SJCRH30 (cell line): ENCODE data around the gene COA5. TPM values are rescaled to one million over a fixed set of nuclear protein-coding genes. Genes with fewer than 3 reads are reported as not detected.

Experiments
- DNase-seq, 2 experiments: peaks; one replicate each; pipeline ENCODE4 v3.0.0-alpha.2; 2015 to 2020
- H3K27ac ChIP-seq: fragments of 250-450 bp; sonication (Bioruptor Pico); 2 replicates; pipeline ENCODE4 v1.5.1; 2020; ENCODE audit warnings: mild to moderate bottlenecking, moderate library complexity
- H3K27me3 ChIP-seq: fragments of 250-450 bp; sonication (Bioruptor Pico); 2 replicates; pipeline ENCODE4 v1.5.1; 2020; ENCODE audit warnings: mild to moderate bottlenecking, moderate library complexity
- H3K36me3 ChIP-seq: fragments of 250-450 bp; sonication (Bioruptor Pico); 2 replicates; pipeline ENCODE4 v1.5.1; 2020; ENCODE audit warnings: mild to moderate bottlenecking, moderate library complexity
- H3K4me1 ChIP-seq: fragments of 250-450 bp; sonication (Bioruptor Pico); 2 replicates; pipeline ENCODE4 v1.5.1; 2020; ENCODE audit warnings: mild to moderate bottlenecking, moderate library complexity
- H3K4me3 ChIP-seq: fragments of 250-450 bp; sonication (Bioruptor Pico); 2 replicates; pipeline ENCODE4 v1.5.1; 2020; ENCODE audit warnings: mild to moderate bottlenecking, moderate library complexity
- H3K9me3 ChIP-seq: fragments of 250-450 bp; sonication (Bioruptor Pico); replicated peaks from 2 replicates; pipeline ENCODE4 v1.5.1; 2020; ENCODE audit warnings: mild to moderate bottlenecking, moderate library complexity
- total RNA-seq: library from RNA; depleted of rRNA; stranded (reverse); fragments of >200 nt; shearing (Covaris generic); gene quantifications from 2 replicates; pipeline ENCODE4 v1.2.3, GENCODE V29; 2014; rRNA removed

The COA5 gene
- total RNA-seq, 1 experiment from 2014 or later: 37.6 TPM

GRCh38 chr2:98558852-98559530 lies 49.3 kb downstream of the COA5 start:
- DNase-seq: no peak
- Histone ChIP-seq H3K36me3 (peaks cover 5% of the 10 kb centered on the region; the same call in 1 of the 2 replicates), H3K27me3 (no peaks in the 10 kb centered on the region), H3K4me3 (no peak overlapping the region), H3K27ac (no peak overlapping the region), H3K4me1 (no peaks in the 10 kb centered on the region), H3K9me3 (no peaks in the 10 kb centered on the region)

GRCh38 chr2:98556344-98557033 lies 51.8 kb downstream of the COA5 start:
- Histone ChIP-seq H3K27ac (no peak overlapping the region), H3K36me3 (peaks cover 15% of the 10 kb centered on the region)

GRCh38 chr2:98555696-98556095 lies 52.6 kb downstream of the COA5 start:
- Histone ChIP-seq H3K36me3 (peaks cover 15% of the 10 kb centered on the region), H3K4me3 (no peak overlapping the region), H3K27me3 (no peaks in the 10 kb centered on the region), H3K27ac (no peak overlapping the region), H3K9me3 (no peaks in the 10 kb centered on the region), H3K4me1 (no peaks in the 10 kb centered on the region)
- DNase-seq: no peak

More at GRCh38 chr2:98556344-98557033, 51.8 kb downstream of the COA5 start:
- no peaks in the 10 kb centered on the region for H3K4me1 ChIP-seq
- no peaks in the 10 kb centered on the region for H3K9me3 ChIP-seq
- H3K27me3 ChIP-seq: no peaks in the 10 kb centered on the region
- no peak for DNase-seq
- H3K4me3 ChIP-seq: no peak overlapping the region

DNA sequence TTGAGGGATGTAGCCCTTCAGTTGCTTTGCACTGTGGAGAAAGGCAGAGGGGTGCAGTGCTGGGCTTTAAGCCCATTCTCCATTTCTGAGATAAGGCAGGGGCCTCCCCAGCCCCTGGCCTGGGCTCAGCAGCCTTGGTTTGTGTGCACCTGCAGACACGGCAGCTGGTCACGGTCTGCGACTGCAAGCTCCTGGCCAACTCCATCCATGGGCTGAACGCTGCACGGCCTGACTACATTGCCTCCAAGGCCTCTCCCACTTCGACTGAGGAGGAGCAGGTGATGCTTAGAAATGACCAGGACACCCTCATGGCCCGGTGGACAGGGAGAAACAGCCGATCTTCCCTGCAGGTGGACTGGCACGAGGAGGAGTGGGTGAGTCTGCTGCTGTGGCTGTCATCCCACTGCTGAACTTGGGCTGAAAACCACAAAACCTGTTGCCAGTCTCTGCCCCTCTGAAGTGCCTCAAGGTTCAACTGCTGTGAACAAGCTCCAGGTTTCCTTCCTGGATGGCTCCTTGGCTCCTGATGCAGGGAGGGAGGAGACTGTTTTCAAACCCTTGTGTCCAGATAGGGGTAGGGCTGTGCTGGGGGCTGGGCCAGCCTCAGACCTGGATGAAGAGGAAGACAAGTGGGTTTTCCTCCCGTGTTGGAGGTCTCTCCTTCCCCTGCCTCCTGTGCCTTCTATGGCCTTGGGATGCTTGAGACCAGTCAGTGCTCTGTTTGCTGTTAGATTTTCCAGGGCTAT lies 54.0 kb downstream of the COA5 start:
- Histone ChIP-seq H3K27me3 (no peaks in the 10 kb centered on the region), H3K4me3 (no peak overlapping the region), H3K36me3 (peaks cover 15% of the 10 kb centered on the region), H3K4me1 (no peaks in the 10 kb centered on the region), H3K9me3 (no peaks in the 10 kb centered on the region), H3K27ac (no peak overlapping the region)
- no peak for DNase-seq

DNA sequence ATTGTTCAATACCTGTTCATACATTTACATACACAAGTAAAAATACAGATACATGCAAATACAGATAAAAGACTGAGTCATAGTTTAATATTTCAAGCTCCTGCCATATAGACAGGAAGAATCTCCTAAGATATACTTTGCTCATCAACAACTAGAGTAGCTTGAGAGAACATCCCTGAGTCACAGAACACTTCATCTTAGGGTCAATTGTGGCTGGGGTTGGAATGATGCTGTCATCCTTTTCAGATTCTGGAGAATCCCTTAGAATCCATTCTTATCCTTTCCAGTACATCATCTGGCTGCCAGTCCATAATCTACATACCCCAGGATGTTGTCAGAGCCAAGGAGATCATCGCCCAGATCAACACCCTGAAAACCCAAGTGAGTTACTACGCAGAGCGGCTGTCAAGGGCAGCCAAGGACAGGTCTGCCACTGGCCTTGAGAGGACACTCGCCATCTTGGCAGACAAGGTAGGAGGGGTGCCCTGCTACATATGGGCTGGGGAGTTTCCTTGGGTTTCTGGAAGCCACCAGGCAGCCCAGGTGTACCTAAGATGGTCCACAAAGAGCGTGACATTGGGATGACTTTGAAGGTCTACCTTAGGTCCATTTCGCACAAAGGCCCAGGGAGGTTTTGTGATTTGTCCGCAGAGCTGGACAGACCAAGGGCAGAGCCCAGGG lies 55.7 kb downstream of the COA5 start:
- Histone ChIP-seq H3K4me3 (no peak overlapping the region), H3K9me3 (no peaks in the 10 kb centered on the region), H3K36me3 (peaks cover 10% of the 10 kb centered on the region; the same call in 1 of the 2 replicates), H3K27ac (no peak overlapping the region), H3K27me3 (no peaks in the 10 kb centered on the region), H3K4me1 (no peaks in the 10 kb centered on the region)
- DNase-seq: no peak

- Histone ChIP-seq H3K4me1 (no peaks in the 10 kb centered on the region), H3K9me3 (no peaks in the 10 kb centered on the region), H3K27me3 (no peaks in the 10 kb centered on the region), H3K4me3 (no peak overlapping the region), H3K36me3 (peaks cover 12% of the 10 kb centered on the region; the same call in 1 of the 2 replicates), H3K27ac (no peak overlapping the region)
- DNase-seq: no peak
These were observed 57.0 kb downstream of the COA5 start for GRCh38 chr2:98551316-98551715.

- Histone ChIP-seq H3K36me3 (peaks cover 12% of the 10 kb centered on the region; the same call in 1 of the 2 replicates), H3K4me1 (no peaks in the 10 kb centered on the region), H3K27ac (no peak overlapping the region), H3K27me3 (no peaks in the 10 kb centered on the region), H3K4me3 (no peak overlapping the region), H3K9me3 (no peaks in the 10 kb centered on the region)
- DNase-seq: no peak
These were observed 58.1 kb downstream of the COA5 start for GRCh38 chr2:98550165-98550564.

Other genes with a start within 250 kb of the COA5 start
- 21.4 and 25.0 TPM in 2 replicates for gene INPP4A, start 163.7 kb downstream of the COA5 start, total RNA-seq
- gene UNC50, start 77 bp upstream of the COA5 start, total RNA-seq: 48.5 and 50.7 TPM in 2 replicates
- 0.08 and 0.13 TPM in 2 replicates for gene MGAT4A, start 122.6 kb upstream of the COA5 start, total RNA-seq